Mesothelial cell of epicardium (in vitro differentiated cells): ENCODE data around the gene PARD3. TPM values are rescaled to one million over a fixed set of nuclear protein-coding genes. Genes with fewer than 3 reads are reported as not detected.

ENCODE experiments used
- DNase-seq, 2 experiments: peaks; one replicate each; pipeline ENCODE4 v3.0.0; 2021; ENCODE audit warnings: low spot score in 2 of 2; ENCODE audit not compliant: unreplicated experiment in 2 of 2
- H3K27ac Mint-ChIP-seq: 2 replicates; pipeline ENCODE4 v1.8.0; 2021; ENCODE audit warnings: mixed read lengths
- H3K27me3 Mint-ChIP-seq: 2 replicates; pipeline ENCODE4 v1.8.0; 2021; ENCODE audit warnings: low read depth, mixed read lengths
- H3K36me3 Mint-ChIP-seq: 2 replicates; pipeline ENCODE4 v1.8.0; 2021; ENCODE audit warnings: mixed read lengths
- H3K4me1 Mint-ChIP-seq: 2 replicates; pipeline ENCODE4 v1.8.0; 2021; ENCODE audit warnings: mixed read lengths
- H3K4me3 Mint-ChIP-seq: 2 replicates; pipeline ENCODE4 v1.8.0; 2021; ENCODE audit warnings: mild to moderate bottlenecking, moderate library complexity, mixed read lengths
- H3K9me3 Mint-ChIP-seq: 2 replicates; pipeline ENCODE4 v1.8.0; 2021; ENCODE audit warnings: mixed read lengths
- CTCF ChIP-seq: fragments of 200-600 bp; sonication (generic); IDR thresholded peaks from one replicate; pipeline ENCODE4 v1.5.0; 2021; ENCODE audit warnings: antibody characterized with exemption; ENCODE audit not compliant: unreplicated experiment
- total RNA-seq: library from RNA; stranded (reverse); gene quantifications from 3 replicates; pipeline ENCODE4 v1.2.1, GENCODE V29; 2021

The PARD3 gene
- total RNA-seq, 1 donor from 2014 or later, result 73.2 TPM

- Mint-ChIP-seq H3K4me3 (no peak overlapping the region), H3K27ac (no peak overlapping the region), H3K4me1 (peaks cover 14% of the 10 kb centered on the region), H3K9me3 (no peaks in the 10 kb centered on the region), H3K36me3 (no peaks in the 10 kb centered on the region), H3K27me3 (no peaks in the 10 kb centered on the region)
- TF ChIP-seq CTCF, result no peak
- DNase-seq, result no peak
Measured at GRCh38 chr10:34627741-34628140, 187.4 kb downstream of the PARD3 start.

- no peaks in the 10 kb centered on the region for H3K36me3 Mint-ChIP-seq
- TF ChIP-seq CTCF, result no peak
- no peaks in the 10 kb centered on the region for H3K27me3 Mint-ChIP-seq
- peaks cover 14% of the 10 kb centered on the region for H3K4me1 Mint-ChIP-seq
- H3K4me3 Mint-ChIP-seq, result no peak overlapping the region
- no peak for DNase-seq
- H3K9me3 Mint-ChIP-seq, result no peaks in the 10 kb centered on the region
- H3K27ac Mint-ChIP-seq, result no peak overlapping the region
Measured at GRCh38 chr10:34627331-34627730, 187.8 kb downstream of the PARD3 start.

GRCh38 chr10:34626158-34626880, 188.8 kb downstream of the PARD3 start:
- Mint-ChIP-seq H3K36me3 (no peaks in the 10 kb centered on the region), H3K27me3 (no peaks in the 10 kb centered on the region), H3K4me3 (no peak overlapping the region), H3K4me1 (peaks cover 17% of the 10 kb centered on the region), H3K9me3 (no peaks in the 10 kb centered on the region), H3K27ac (no peak overlapping the region)
- no peak for DNase-seq
- no peak for TF ChIP-seq CTCF

GRCh38 chr10:34624323-34625153, 190.6 kb downstream of the PARD3 start:
- H3K4me1 Mint-ChIP-seq, result peaks cover 22% of the 10 kb centered on the region
- H3K4me3 Mint-ChIP-seq, result no peak overlapping the region
- no peaks in the 10 kb centered on the region for H3K9me3 Mint-ChIP-seq
- TF ChIP-seq CTCF, result no peak
- no peaks in the 10 kb centered on the region for H3K36me3 Mint-ChIP-seq
- no peak overlapping the region for H3K27ac Mint-ChIP-seq
- no peaks in the 10 kb centered on the region for H3K27me3 Mint-ChIP-seq
- DNase-seq, result no peak

- Mint-ChIP-seq H3K27me3 (no peaks in the 10 kb centered on the region), H3K4me3 (no peak overlapping the region), H3K4me1 (peaks cover 17% of the 10 kb centered on the region), H3K9me3 (no peaks in the 10 kb centered on the region), H3K27ac (peak overlapping the region; percentile 60), H3K36me3 (no peaks in the 10 kb centered on the region)
- no peak for TF ChIP-seq CTCF
- no peak for DNase-seq
Measured at GRCh38 chr10:34622945-34623344, 192.2 kb downstream of the PARD3 start.
